Omental fat pad (tissue), 4 donors: ENCODE measurements around the gene ATP6AP2. TPM values are rescaled to one million over a fixed set of nuclear protein-coding genes. Genes with fewer than 3 reads are reported as not detected.

Experiments used
- ATAC-seq: fragments of 150-250 bp; one replicate; pipeline ENCODE4 v1.9.1; 2016; ENCODE audit warnings: mild to moderate bottlenecking, moderate library complexity; ENCODE audit not compliant: low FRiP score
- DNase-seq: peaks from one replicate; pipeline ENCODE4 v3.0.0-alpha.2; 2019; ENCODE audit warnings: low spot score
- CTCF ChIP-seq, 3 donors: fragments of 450-650 bp; IDR thresholded peaks; one replicate each; pipeline ENCODE4 v1.5.1; 2016 to 2017; ENCODE audit warnings: antibody characterized with exemption in 3 of 3, mild to moderate bottlenecking in 3 of 3, moderate library complexity in 2 of 3
- total RNA-seq, 4 donors: library from RNA; depleted of rRNA; stranded (reverse); fragments of >200 nt; gene quantifications; one replicate each; pipeline ENCODE4 v1.1.0, GENCODE V29; 2016

Gene ATP6AP2
- 100 to 1,000 TPM in 2 of 4 donors, 10 to 100 TPM in 2; 87.8 to 122 (median 100) TPM for total RNA-seq

GRCh38 chrX:40580537-40581335 lies at the start of gene ATP6AP2:
TSS of gene ATP6AP2 (plus strand) at chrX:40580970. CDS start at chrX:40581066, 96 bp downstream.
- ATAC-seq (peak; percentile 94), DNase-seq (peak; percentile 42)
- TF ChIP-seq CTCF (IDR thresholded peaks at IDR 0.05) = no peak

GRCh38 chrX:40531056-40531826 lies 49.5 kb upstream of the ATP6AP2 start:
- no peak for ATAC-seq
- no peak for TF ChIP-seq CTCF (IDR thresholded peaks at IDR 0.05)
- DNase-seq = no peak

- no peak for ATAC-seq
- no peak for DNase-seq
- TF ChIP-seq CTCF (IDR thresholded peaks at IDR 0.05) = no peak
Measured at GRCh38 chrX:40537310-40537709, 43.5 kb upstream of the ATP6AP2 start.

GRCh38 chrX:40538406-40538805 lies 42.4 kb upstream of the ATP6AP2 start:
- TF ChIP-seq CTCF (IDR thresholded peaks at IDR 0.05) = no peak
- DNase-seq = no peak
- no peak for ATAC-seq

GRCh38 chrX:40539214-40540142 lies 41.3 kb upstream of the ATP6AP2 start:
- peak; percentile 61 for ATAC-seq
- no peak for TF ChIP-seq CTCF (IDR thresholded peaks at IDR 0.05)
- DNase-seq = peak; percentile 23

GRCh38 chrX:40542208-40542607 lies 38.6 kb upstream of the ATP6AP2 start:
- no peak for ATAC-seq
- TF ChIP-seq CTCF (IDR thresholded peaks at IDR 0.05) = no peak
- DNase-seq = no peak
